HG02571 (cell line): ENCODE measurements around the gene SFTA2.

ENCODE experiments used
- ATAC-seq: cut with Tn5 transposase; IDR thresholded peaks from one replicate; pipeline ENCODE4 v1.9.1; 2021; ENCODE audit warnings: mild to moderate bottlenecking, moderate library complexity; ENCODE audit not compliant: unreplicated experiment

The SFTA2 gene

DNA sequence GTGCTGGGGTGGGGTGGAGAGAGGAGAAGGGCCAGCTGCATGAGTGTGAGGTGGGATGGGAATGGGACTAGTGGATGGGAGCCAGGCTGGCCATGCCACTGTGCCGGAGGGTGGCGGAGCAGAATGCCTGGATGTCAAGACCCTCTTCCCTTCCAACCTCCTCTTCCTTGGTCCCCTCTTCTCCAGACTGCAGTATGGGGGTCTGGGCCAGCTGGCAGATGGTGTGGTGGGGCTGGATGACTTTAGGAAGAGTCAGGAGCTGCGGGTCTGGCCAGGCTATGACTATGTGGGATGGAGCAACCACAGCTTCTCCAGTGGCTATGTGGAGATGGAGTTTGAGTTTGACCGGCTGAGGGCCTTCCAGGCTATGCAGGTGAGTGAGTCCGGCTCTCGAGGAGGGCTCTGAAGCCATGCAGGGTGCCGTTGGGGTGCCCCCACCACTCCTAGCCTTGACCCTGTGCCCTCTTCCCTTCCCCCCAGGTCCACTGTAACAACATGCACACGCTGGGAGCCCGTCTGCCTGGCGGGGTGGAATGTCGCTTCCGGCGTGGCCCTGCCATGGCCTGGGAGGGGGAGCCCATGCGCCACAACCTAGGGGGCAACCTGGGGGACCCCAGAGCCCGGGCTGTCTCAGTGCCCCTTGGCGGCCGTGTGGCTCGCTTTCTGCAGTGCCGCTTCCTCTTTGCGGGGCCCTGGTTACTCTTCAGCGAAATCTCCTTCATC lies 40.0 kb downstream of the SFTA2 start:
- ATAC-seq: no peak

DNA sequence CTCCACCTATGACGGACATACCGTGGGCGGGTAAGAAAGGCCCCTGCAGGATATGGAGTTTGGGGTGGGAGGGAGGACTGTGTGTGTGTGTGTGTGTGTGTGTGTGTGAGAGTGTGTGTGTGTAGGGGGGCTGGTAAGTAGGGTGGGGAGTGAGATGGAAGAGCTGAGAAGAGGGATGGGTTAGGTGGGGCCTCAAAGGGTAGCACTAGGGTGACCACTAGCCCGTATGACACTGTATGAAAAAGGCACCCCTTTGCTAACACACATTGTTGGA lies 40.6 kb downstream of the SFTA2 start:
- no peak for ATAC-seq

DNA sequence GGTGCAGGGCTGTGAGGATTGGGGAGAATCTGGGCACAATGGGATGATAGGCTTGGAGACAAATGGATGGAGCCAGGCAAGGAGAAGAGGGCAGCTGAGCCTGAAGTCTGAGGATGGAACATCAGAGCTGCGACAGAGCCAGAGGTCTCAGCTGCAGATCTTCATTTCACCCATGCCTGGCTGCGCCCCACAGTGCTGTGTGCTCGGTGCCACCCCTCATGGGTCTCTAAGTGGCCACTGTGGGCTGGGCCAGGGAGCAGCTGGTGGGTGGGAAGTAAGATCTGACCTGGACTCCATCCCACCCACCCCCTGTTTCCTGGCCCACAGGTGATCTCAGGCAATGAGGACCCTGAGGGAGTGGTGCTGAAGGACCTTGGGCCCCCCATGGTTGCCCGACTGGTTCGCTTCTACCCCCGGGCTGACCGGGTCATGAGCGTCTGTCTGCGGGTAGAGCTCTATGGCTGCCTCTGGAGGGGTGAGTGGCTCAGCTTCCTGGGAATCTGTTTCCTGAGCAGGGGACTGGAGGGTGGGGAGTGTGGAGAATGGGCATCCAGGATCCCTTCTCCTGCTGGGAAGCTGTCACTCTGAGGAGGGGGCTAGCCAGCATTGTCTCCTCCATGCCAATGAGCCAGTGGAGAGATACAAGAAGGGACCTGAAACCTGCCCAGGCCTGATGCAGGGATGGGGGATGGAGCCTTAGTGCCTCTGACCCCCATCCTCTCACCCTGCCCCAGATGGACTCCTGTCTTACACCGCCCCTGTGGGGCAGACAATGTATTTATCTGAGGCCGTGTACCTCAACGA lies 41.1 kb downstream of the SFTA2 start:
- ATAC-seq: no peak

GRCh38 chr6:30889921-30890645 lies 41.9 kb downstream of the SFTA2 start:
- no peak for ATAC-seq

GRCh38 chr6:30889496-30889885 lies 42.5 kb downstream of the SFTA2 start:
- no peak for ATAC-seq

- no peak for ATAC-seq
Observed at GRCh38 chr6:30888816-30889495, 43.0 kb downstream of the SFTA2 start.

DNA sequence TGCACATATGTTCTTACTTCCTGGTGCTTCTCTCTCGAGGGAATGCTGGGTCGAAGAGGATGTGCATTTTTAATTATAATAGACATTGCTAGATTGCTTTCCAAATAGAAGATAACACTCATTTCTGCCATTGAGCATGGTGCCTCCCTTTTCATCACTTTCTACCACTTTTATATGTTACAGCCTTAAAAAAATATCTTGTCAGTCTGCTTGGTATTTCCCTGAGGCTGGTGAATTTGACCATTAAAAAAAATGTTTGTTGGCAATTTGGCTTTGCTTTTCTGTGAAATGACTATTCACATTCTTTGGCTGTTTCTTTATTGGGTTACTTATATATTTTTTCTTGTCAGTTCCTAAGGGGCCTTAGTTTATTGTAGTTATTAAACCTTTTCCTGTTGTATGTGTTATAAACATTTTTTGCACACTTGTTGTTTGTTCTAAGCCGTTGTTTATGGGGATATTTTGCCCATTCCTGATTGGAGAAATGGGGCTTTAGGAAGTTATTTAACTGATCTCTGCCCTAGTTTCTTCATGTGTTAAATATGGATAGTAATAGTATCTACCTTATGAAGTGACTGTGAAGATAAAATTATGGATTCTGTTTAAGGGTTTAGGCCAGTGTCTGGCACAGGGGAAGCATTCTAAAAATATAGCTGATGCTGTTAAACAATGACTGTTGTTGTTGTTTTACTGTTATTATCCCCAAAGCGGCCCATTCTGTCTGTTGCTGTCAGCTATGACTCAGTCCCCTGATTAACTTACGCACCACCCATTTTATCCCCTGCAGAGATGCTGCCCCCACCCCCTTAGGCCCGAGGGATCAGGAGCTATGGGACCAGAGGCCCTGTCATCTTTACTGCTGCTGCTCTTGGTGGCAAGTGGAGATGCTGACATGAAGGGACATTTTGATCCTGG lies 43.8 kb downstream of the SFTA2 start:
- ATAC-seq: no peak

GRCh38 chr6:30886897-30887255 lies 45.1 kb downstream of the SFTA2 start:
- ATAC-seq: no peak

DNA sequence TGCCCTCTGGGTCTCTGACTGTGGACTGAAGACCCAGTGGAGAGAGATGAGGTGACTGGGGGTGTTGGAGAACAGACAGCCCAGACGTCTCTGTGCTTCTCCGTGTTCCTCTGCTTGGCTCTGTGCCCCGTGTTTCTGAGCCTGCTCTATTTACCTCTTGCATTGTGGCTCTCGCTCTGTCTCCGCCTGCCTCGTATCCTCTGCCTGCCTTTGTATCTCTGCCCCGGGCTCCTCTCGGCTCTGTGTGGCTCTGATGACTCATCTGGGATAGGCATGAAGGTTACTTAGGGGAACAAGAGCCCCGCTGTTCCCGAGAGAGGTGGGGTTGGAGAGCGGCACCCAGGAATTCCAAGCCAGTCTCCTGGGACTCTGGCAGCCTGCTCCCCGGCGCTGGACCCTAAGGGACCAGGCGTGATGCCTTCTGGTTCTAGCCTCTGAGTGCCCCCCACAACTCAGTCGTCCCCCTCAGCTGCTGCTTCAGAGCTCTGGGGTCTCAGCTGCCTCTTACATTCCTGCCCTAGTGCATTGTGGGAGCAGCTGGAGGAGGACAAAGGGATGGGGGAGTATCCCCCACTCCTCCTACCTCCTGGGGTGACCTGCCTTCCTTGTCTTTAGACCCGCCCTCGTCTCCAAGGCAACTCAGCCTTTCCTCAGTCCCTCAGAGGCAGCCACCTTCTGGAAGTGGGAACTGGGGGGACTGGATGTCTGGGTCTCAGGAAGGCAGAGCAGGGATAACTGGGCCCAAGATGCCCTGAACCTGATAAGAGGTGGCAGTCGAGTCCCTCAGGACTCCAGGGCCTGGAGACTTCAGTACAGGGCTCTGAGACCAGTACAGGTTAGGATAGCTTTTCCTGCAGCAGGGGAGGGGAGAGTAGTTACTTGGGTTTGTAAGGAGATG lies 45.7 kb downstream of the SFTA2 start:
- ATAC-seq: no peak

GRCh38 chr6:30885481-30885998 lies 46.4 kb downstream of the SFTA2 start:
- ATAC-seq: no peak

GRCh38 chr6:30884521-30885480 lies 47.2 kb downstream of the SFTA2 start:
- ATAC-seq: no peak

- ATAC-seq: no peak
Observed at GRCh38 chr6:30883685-30884520, 48.1 kb downstream of the SFTA2 start, which contains the start of gene DDR1. Gene DDR1, plus strand, starts transcription at chr6:30884519. Its CDS starts 4,211 bp downstream, at chr6:30888730.

GRCh38 chr6:30882759-30883684 lies 48.9 kb downstream of the SFTA2 start:
- ATAC-seq: no peak

DNA sequence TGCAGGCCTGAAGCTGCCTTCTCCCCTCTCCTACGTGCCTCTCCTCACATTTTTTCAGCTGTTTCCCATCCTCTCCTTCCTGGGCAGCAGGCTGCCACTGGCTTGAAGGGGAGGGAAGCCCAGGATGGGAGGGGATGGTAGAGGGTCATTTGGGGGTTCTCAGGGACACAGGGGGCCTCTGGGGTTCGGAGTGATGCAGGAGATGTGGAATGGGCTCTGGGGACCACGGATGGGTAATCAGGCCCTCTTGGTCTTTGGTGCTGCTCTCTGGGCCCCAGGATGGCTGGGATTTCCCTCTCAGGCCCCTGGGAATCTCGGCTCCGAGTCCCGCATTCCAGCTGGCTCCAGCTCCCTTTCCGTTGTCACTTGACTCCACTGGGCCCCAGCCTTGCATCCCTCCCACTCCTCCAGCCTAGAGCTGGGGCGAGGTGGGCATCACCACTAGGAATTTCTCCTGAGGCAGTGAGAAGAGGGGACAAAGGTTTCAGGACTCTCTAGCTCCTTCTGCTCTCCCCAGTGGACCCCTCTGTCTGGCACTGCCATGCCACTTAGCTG lies 49.7 kb downstream of the SFTA2 start:
- no peak for ATAC-seq

GRCh38 chr6:30881392-30882203 lies 50.4 kb downstream of the SFTA2 start:
- ATAC-seq: no peak
